Calu3 (cell line): ENCODE results near the gene FAM210A. TPM values are rescaled to one million over a fixed set of nuclear protein-coding genes. Genes with fewer than 3 reads are reported as not detected.

Experiments
- BruUV-seq: library from RNA; stranded (reverse); fragments of 400-500 nt; replicated peaks from 2 replicates; lab custom pipeline; 2021; lab: Mats Ljungman, UMichigan
- CTCF ChIA-PET: fragments of 300-600 bp; sonication (Branson Sonifier 250); formaldehyde crosslinking; loops from one replicate; lab custom pipeline; 2022; ENCODE audit warnings: antibody characterized with exemption; lab: Charles Lee
- DNase-seq: peaks from one replicate; pipeline ENCODE4 v3.0.0; 2022
- H3K27ac Mint-ChIP-seq: one replicate; pipeline ENCODE4 v1.8.0; 2022; ENCODE audit warnings: mixed read lengths; ENCODE audit not compliant: unreplicated experiment
- H3K27me3 Mint-ChIP-seq: one replicate; pipeline ENCODE4 v1.8.0; 2022; ENCODE audit warnings: mixed read lengths; ENCODE audit not compliant: unreplicated experiment
- H3K36me3 Mint-ChIP-seq: one replicate; pipeline ENCODE4 v1.8.0; 2022; ENCODE audit warnings: mild to moderate bottlenecking, moderate library complexity, mixed read lengths; ENCODE audit not compliant: insufficient read depth, unreplicated experiment
- H3K4me1 Mint-ChIP-seq: one replicate; pipeline ENCODE4 v1.8.0; 2022; ENCODE audit warnings: mild to moderate bottlenecking, low read depth, mixed read lengths; ENCODE audit not compliant: unreplicated experiment
- H3K4me3 Mint-ChIP-seq: one replicate; pipeline ENCODE4 v1.8.0; 2022; ENCODE audit warnings: mild to moderate bottlenecking, low read depth, moderate library complexity, mixed read lengths; ENCODE audit not compliant: unreplicated experiment
- H3K9me3 Mint-ChIP-seq: one replicate; pipeline ENCODE4 v1.8.0; 2022; ENCODE audit warnings: low read depth, mixed read lengths; ENCODE audit not compliant: unreplicated experiment
- intact Hi-C: fragments of 100-400 bp; cut with micrococcal nuclease; formaldehyde crosslinking; loops from one replicate; pipeline ENCODE4 v1.10.0; 2022; ENCODE audit not compliant: unreplicated experiment
- total RNA-seq: library from RNA; stranded (reverse); gene quantifications from 2 replicates; pipeline ENCODE4 v1.2.3, GENCODE V29; 2022
- TF ChIP-seq, protein P1 (sequence below): fragments of 200-600 bp; IDR thresholded peaks from one replicate; pipeline ENCODE4 v1.8.0; 2022; ENCODE audit warnings: antibody characterized with exemption; ENCODE audit not compliant: unreplicated experiment

FAM210A gene
- total RNA-seq, 1 experiment from 2014 or later, result 20.8 TPM

DNA sequence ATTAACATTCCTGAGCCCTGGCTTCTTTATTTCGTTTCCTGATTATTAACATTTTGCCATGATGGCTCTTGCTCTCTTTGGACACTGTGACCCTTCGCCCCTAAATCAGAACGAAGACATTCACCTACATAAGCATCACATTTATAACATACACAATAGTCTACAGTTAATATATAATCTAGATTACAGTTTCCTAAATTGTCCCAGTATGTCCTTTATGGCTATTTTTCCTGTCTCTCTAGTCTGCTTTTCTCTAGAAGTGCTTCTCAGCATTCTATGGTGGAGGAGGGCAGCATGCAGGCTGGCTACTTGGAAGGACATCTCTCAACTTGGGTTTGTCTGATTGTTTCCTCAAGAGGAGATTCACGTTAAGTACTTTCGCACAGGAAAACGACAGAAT lies 49.9 kb downstream of the FAM210A start:
- Mint-ChIP-seq H3K4me1 (no peaks in the 10 kb centered on the region), H3K27ac (peak overlapping the region; percentile 73), H3K36me3 (peaks cover 17% of the 10 kb centered on the region), H3K4me3 (no peak overlapping the region), H3K27me3 (no peaks in the 10 kb centered on the region), H3K9me3 (peaks cover 3% of the 10 kb centered on the region)
- DNase-seq, result no peak
- TF ChIP-seq, protein P1, sequence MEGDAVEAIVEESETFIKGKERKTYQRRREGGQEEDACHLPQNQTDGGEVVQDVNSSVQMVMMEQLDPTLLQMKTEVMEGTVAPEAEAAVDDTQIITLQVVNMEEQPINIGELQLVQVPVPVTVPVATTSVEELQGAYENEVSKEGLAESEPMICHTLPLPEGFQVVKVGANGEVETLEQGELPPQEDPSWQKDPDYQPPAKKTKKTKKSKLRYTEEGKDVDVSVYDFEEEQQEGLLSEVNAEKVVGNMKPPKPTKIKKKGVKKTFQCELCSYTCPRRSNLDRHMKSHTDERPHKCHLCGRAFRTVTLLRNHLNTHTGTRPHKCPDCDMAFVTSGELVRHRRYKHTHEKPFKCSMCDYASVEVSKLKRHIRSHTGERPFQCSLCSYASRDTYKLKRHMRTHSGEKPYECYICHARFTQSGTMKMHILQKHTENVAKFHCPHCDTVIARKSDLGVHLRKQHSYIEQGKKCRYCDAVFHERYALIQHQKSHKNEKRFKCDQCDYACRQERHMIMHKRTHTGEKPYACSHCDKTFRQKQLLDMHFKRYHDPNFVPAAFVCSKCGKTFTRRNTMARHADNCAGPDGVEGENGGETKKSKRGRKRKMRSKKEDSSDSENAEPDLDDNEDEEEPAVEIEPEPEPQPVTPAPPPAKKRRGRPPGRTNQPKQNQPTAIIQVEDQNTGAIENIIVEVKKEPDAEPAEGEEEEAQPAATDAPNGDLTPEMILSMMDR, result no peak
- no TSS peak for BruUV-seq
- intact Hi-C loops, result no loop called here
- CTCF ChIA-PET, result no interaction called here

GRCh38 chr18:13672657-13673056 lies 53.7 kb downstream of the FAM210A start:
- CTCF ChIA-PET, result no interaction called here
- no TSS peak for BruUV-seq
- Mint-ChIP-seq H3K36me3 (peaks cover 24% of the 10 kb centered on the region), H3K27me3 (no peaks in the 10 kb centered on the region), H3K9me3 (peaks cover 3% of the 10 kb centered on the region), H3K4me3 (no peak overlapping the region), H3K4me1 (no peaks in the 10 kb centered on the region), H3K27ac (no peak overlapping the region)
- intact Hi-C loops, result loop anchor here (5.0 kb wide), 1 partner anchor 40 kb away; no protein-coding TSS in a partner anchor
- no peak for DNase-seq
- TF ChIP-seq, protein P1, result no peak

- CTCF ChIA-PET, result no interaction called here
- no peaks in the 10 kb centered on the region for H3K9me3 Mint-ChIP-seq
- no peak for DNase-seq
- no peaks in the 10 kb centered on the region for H3K4me1 Mint-ChIP-seq
- no peaks in the 10 kb centered on the region for H3K27me3 Mint-ChIP-seq
- H3K36me3 Mint-ChIP-seq, result peaks cover 5% of the 10 kb centered on the region
- no peak overlapping the region for H3K4me3 Mint-ChIP-seq
- no peak overlapping the region for H3K27ac Mint-ChIP-seq
- intact Hi-C loops, result loop anchor here (10.0 kb wide), 1 partner anchor 123 kb away; no protein-coding TSS in a partner anchor
- no TSS peak for BruUV-seq
- TF ChIP-seq, protein P1, result no peak
Observed at GRCh38 chr18:13661779-13662256, 64.5 kb downstream of the FAM210A start.

GRCh38 chr18:13661051-13661778 lies 65.1 kb downstream of the FAM210A start:
- CTCF ChIA-PET, result no interaction called here
- peaks cover under 1% of the 10 kb centered on the region for H3K36me3 Mint-ChIP-seq
- H3K27me3 Mint-ChIP-seq, result no peaks in the 10 kb centered on the region
- no peak for DNase-seq
- H3K4me1 Mint-ChIP-seq, result no peaks in the 10 kb centered on the region
- no peak overlapping the region for H3K27ac Mint-ChIP-seq
- intact Hi-C loops, result loop anchor here (10.0 kb wide), 1 partner anchor 124 kb away; no protein-coding TSS in a partner anchor
- no peak overlapping the region for H3K4me3 Mint-ChIP-seq
- BruUV-seq, result no TSS peak
- H3K9me3 Mint-ChIP-seq, result no peaks in the 10 kb centered on the region
- TF ChIP-seq, protein P1, result no peak
